ENCODE data around the gene ASMT. TPM values are rescaled to one million over a fixed set of nuclear protein-coding genes. Genes with fewer than 3 reads are reported as not detected.

The ASMT gene
- total and polyA plus RNA-seq, 7 experiments from 2014 or later = 0.32 TPM; not detected in 6

- CTCF ChIA-PET = no interaction called here
- H3K4me3 Mint-ChIP-seq = peak overlapping the region in 9 of 10 donors; percentile 70 to 97 (median 84)
- H3K9me3 ChIP-seq (ENCODE audit: control insufficient read depth in 2 of 3, low read length in 3 of 3) = no peaks in the 10 kb centered on the region
- no peaks in the 10 kb centered on the region for H3K9me3 Mint-ChIP-seq
- H3K4me1 Mint-ChIP-seq = peaks cover 20 to 60% (median 52%) of the 10 kb centered on the region in 7 donors
- intact Hi-C loops (cut with micrococcal nuclease) = loop anchor here (2.0 to 10.0 kb wide), 8 partner anchors 39 to 1273 kb away; partner anchors contain the start of genes DHRSX (in 2 of the 2), ZBED1 (in 2 of the 2), P2RY8 (in 1 of the 2) and PPP2R3B (in 1 of the 2)
- POLR2A ChIA-PET = no interaction called here
- peaks cover 24 to 29% of the 10 kb centered on the region in 2 donors for H3K4me1 ChIP-seq (ENCODE audit: control insufficient read depth in 2 of 2, insufficient read depth in 2 of 2, low read length in 2 of 2)
- peaks cover 0 to 4% (median 0%) of the 10 kb centered on the region in 3 experiments for H3K36me3 ChIP-seq (ENCODE audit: control insufficient read depth in 2 of 3, insufficient read depth in 3 of 3, low read length in 3 of 3)
- DNase-seq (no peak), ATAC-seq (no peak)
- H3K27ac ChIP-seq (ENCODE audit: low read depth, low read length) = peak overlapping the region; percentile 54
- H3K27me3 Mint-ChIP-seq = no peaks in the 10 kb centered on the region
- no peaks in the 10 kb centered on the region for H3K27me3 ChIP-seq (ENCODE audit: control insufficient read depth in 2 of 2, insufficient read depth in 2 of 2, low read length in 2 of 2)
- H3K36me3 Mint-ChIP-seq = peaks cover 0 to 28% (median 8%) of the 10 kb centered on the region in 5 donors
- H3K4me3 ChIP-seq (ENCODE audit: low read length) = peak overlapping the region; percentile 35
- H3K27ac Mint-ChIP-seq = peak overlapping the region in 8 of 9 donors; percentile 0 to 98 (median 72)
These were observed 45.0 kb downstream of the ASMT start for GRCh38 chrX:1659664-1660461.

DNA sequence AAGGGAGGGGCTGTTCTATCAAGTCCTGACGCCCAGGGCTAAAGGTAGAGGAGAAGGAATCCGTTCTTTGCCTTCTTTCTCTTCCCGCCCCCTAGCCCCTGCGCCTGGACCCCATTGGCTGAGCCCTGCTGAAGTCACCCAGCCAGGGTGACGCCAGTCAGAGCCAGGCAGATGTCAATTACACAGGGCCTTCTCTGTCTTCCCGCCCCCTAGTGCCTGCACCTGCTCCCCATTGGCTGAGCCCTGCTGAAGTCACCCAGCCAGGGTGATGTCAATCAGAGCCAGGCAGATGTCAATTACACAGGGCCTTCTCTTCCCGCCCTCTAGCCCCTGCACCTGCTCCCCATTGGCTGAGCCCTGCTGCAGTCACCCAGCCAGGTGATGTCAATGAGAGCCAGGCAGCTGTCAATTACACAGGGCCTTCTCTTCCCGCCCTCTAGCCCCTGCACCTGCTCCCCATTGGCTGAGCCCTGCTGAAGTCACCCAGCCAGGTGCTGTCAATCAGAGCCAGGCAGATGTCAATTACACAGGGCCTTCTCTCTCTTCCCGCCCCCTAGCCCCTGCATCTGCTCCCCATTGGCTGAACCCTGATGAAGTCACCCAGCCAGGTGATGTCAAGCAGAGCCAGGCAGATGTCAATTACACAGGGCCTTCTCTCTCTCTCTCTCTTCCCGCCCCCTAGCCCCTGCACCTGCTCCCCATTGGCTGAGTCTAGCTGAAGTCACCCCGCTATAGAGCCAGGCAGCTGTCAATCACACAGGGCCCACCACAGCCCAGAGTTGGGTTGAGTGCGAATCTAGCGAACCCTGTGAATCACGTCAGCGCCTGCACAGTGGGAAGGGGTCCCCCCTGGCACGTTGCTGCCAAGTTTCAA lies 46.4 kb downstream of the ASMT start:
- ATAC-seq = peak; percentile 88
- DNase-seq = peak in 8 of 9 donors; percentile 55 to 100 (median 93)
- Mint-ChIP-seq H3K4me3 (peak overlapping the region in 9 of 10 donors; percentile 77 to 93 (median 89)), H3K27me3 (no peaks in the 10 kb centered on the region), H3K27ac (peak overlapping the region in 8 of 9 donors; percentile 58 to 99 (median 94)), H3K4me1 (peaks cover 20 to 66% (median 62%) of the 10 kb centered on the region in 7 donors), H3K9me3 (peaks cover 0 to 3% (median 0%) of the 10 kb centered on the region in 11 donors), H3K36me3 (peaks cover 0 to 36% (median 19%) of the 10 kb centered on the region in 5 donors)
- CTCF ChIA-PET = no interaction called here
- peak overlapping the region; percentile 56 for H3K4me3 ChIP-seq (ENCODE audit: low read length)
- POLR2A ChIA-PET = no interaction called here
- H3K27ac ChIP-seq (ENCODE audit: low read depth, low read length) = peak overlapping the region; percentile 84
- intact Hi-C loops (cut with micrococcal nuclease) = loop anchor here (1.0 to 5.0 kb wide), 15 partner anchors 21 to 1343 kb away; partner anchors contain the start of genes AKAP17A (in 2 of the 2), CD99 (in 2 of the 2), DHRSX (in 2 of the 2) and ZBED1 (in 2 of the 2)
- peaks cover 0 to 10% (median 0%) of the 10 kb centered on the region in 3 experiments for H3K36me3 ChIP-seq (ENCODE audit: control insufficient read depth in 2 of 3, insufficient read depth in 3 of 3, low read length in 3 of 3)
- no peaks in the 10 kb centered on the region for H3K9me3 ChIP-seq (ENCODE audit: control insufficient read depth in 2 of 3, low read length in 3 of 3)
- peaks cover 24 to 29% of the 10 kb centered on the region in 2 donors for H3K4me1 ChIP-seq (ENCODE audit: control insufficient read depth in 2 of 2, insufficient read depth in 2 of 2, low read length in 2 of 2)
- no peaks in the 10 kb centered on the region for H3K27me3 ChIP-seq (ENCODE audit: control insufficient read depth in 2 of 2, insufficient read depth in 2 of 2, low read length in 2 of 2)

DNA sequence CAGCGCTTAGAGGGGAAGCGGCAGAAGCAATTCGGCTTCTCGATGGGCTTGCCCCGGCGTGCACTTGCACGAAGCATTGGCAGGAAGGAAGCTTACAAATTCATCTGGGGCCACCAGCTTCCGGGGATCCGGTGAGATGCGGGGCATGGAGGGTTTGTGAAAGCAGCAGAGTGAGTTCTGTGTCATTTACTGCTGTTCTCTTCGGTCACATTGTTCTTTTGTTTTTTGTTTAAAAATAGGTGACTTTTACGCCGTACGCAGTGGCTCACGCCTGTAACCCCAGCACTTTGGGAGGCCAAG lies 47.0 kb downstream of the ASMT start:
- H3K9me3 Mint-ChIP-seq = peaks cover 0 to 3% (median 0%) of the 10 kb centered on the region in 11 donors
- H3K36me3 Mint-ChIP-seq = peaks cover under 1 to 41% (median 25%) of the 10 kb centered on the region in 5 donors
- intact Hi-C loops (cut with micrococcal nuclease) = loop anchor here (1.0 to 5.0 kb wide), 15 partner anchors 20 to 1344 kb away; partner anchors contain the start of genes AKAP17A (in 2 of the 2), CD99 (in 2 of the 2), DHRSX (in 2 of the 2) and ZBED1 (in 2 of the 2)
- ChIA-PET CTCF (no interaction called here), POLR2A (no interaction called here)
- Histone ChIP-seq H3K4me3 (ENCODE audit: low read length) (peak overlapping the region; percentile 56), H3K27me3 (ENCODE audit: control insufficient read depth in 2 of 2, insufficient read depth in 2 of 2, low read length in 2 of 2) (no peaks in the 10 kb centered on the region), H3K27ac (ENCODE audit: low read depth, low read length) (peak overlapping the region; percentile 84), H3K9me3 (ENCODE audit: control insufficient read depth in 2 of 3, low read length in 3 of 3) (no peaks in the 10 kb centered on the region), H3K4me1 (ENCODE audit: control insufficient read depth in 2 of 2, insufficient read depth in 2 of 2, low read length in 2 of 2) (peaks cover 21 to 24% of the 10 kb centered on the region in 2 donors), H3K36me3 (ENCODE audit: control insufficient read depth in 2 of 3, insufficient read depth in 3 of 3, low read length in 3 of 3) (peaks cover 0 to 10% (median 0%) of the 10 kb centered on the region in 3 experiments)
- no peak for ATAC-seq
- no peaks in the 10 kb centered on the region for H3K27me3 Mint-ChIP-seq
- H3K4me3 Mint-ChIP-seq = peak overlapping the region in 9 of 10 donors; percentile 77 to 93 (median 89)
- H3K27ac Mint-ChIP-seq = peak overlapping the region in 7 of 9 donors; percentile 89 to 99 (median 96)
- DNase-seq = no peak
- H3K4me1 Mint-ChIP-seq = peaks cover 20 to 72% (median 67%) of the 10 kb centered on the region in 7 donors

GRCh38 chrX:1667566-1667965 lies 52.7 kb downstream of the ASMT start:
- POLR2A ChIA-PET = no interaction called here
- CTCF ChIA-PET = no interaction called here
- Mint-ChIP-seq H3K27ac (peak overlapping the region in 3 of 9 donors; percentile 18 to 57 (median 45)), H3K36me3 (peaks cover 14 to 53% (median 42%) of the 10 kb centered on the region in 5 donors), H3K4me3 (peak overlapping the region in 4 of 10 donors; percentile 19 to 50 (median 36)), H3K27me3 (no peaks in the 10 kb centered on the region), H3K9me3 (peaks cover 0 to 3% (median 0%) of the 10 kb centered on the region in 11 donors), H3K4me1 (peaks cover 6 to 57% (median 39%) of the 10 kb centered on the region in 7 donors)
- no peak overlapping the region for H3K4me3 ChIP-seq (ENCODE audit: low read length)
- DNase-seq (no peak), ATAC-seq (no peak)
- no peak overlapping the region for H3K27ac ChIP-seq (ENCODE audit: low read depth, low read length)
- peaks cover 0 to 20% (median 0%) of the 10 kb centered on the region in 3 experiments for H3K36me3 ChIP-seq (ENCODE audit: control insufficient read depth in 2 of 3, insufficient read depth in 3 of 3, low read length in 3 of 3)
- intact Hi-C loops (cut with micrococcal nuclease) = no loop called here
- H3K4me1 ChIP-seq (ENCODE audit: control insufficient read depth in 2 of 2, insufficient read depth in 2 of 2, low read length in 2 of 2) = peaks cover 3 to 5% of the 10 kb centered on the region in 2 donors
- no peaks in the 10 kb centered on the region for H3K27me3 ChIP-seq (ENCODE audit: control insufficient read depth in 2 of 2, insufficient read depth in 2 of 2, low read length in 2 of 2)
- no peaks in the 10 kb centered on the region for H3K9me3 ChIP-seq (ENCODE audit: control insufficient read depth in 2 of 3, low read length in 3 of 3)

- no peak overlapping the region for H3K27ac ChIP-seq (ENCODE audit: low read depth, low read length)
- H3K27me3 ChIP-seq (ENCODE audit: control insufficient read depth in 2 of 2, insufficient read depth in 2 of 2, low read length in 2 of 2) = no peaks in the 10 kb centered on the region
- ChIA-PET CTCF (no interaction called here), POLR2A (no interaction called here)
- peaks cover 4 to 18% (median 13%) of the 10 kb centered on the region in 5 donors for H3K36me3 Mint-ChIP-seq
- no peaks in the 10 kb centered on the region for H3K9me3 Mint-ChIP-seq
- no peaks in the 10 kb centered on the region for H3K4me1 ChIP-seq (ENCODE audit: control insufficient read depth in 2 of 2, insufficient read depth in 2 of 2, low read length in 2 of 2)
- no peaks in the 10 kb centered on the region for H3K9me3 ChIP-seq (ENCODE audit: control insufficient read depth in 2 of 3, low read length in 3 of 3)
- H3K36me3 ChIP-seq (ENCODE audit: control insufficient read depth in 2 of 3, insufficient read depth in 3 of 3, low read length in 3 of 3) = peaks cover 0 to 5% (median 0%) of the 10 kb centered on the region in 3 experiments
- DNase-seq = peak in 7 of 9 donors; percentile 20 to 49 (median 44)
- no peak overlapping the region for H3K4me3 ChIP-seq (ENCODE audit: low read length)
- no peak overlapping the region for H3K4me3 Mint-ChIP-seq
- H3K4me1 Mint-ChIP-seq = peaks cover 0 to 23% (median 4%) of the 10 kb centered on the region in 7 donors
- intact Hi-C loops (cut with micrococcal nuclease) = loop anchor here in 1 of 2 donors (1.0 kb wide), 1 partner anchor 920 kb away; no protein-coding TSS in a partner anchor
- ATAC-seq = peak; percentile 48
- peak overlapping the region in 1 of 9 donors; percentile 7 for H3K27ac Mint-ChIP-seq
- no peaks in the 10 kb centered on the region for H3K27me3 Mint-ChIP-seq
These were observed 58.5 kb downstream of the ASMT start for GRCh38 chrX:1673337-1673736.

DNA sequence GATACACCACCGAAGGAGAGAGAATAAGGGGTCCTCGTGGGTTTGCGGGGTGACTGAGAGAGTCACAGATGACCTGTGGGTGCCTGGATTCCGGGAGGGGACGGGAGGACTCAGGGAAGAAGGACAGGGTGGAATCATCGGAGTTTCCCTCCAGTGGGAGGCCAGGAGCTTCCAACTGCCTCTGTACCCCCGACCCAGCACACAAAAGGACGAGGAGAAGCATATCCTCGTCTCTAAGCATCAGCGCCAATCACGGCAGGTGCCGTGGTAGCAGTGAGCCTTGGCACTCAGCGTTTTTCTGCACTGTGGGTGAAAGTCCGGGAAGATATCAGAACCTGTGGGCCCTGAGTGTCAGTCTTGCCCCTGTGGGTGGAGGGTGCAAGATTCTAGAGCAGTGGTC lies 62.0 kb downstream of the ASMT start:
- intact Hi-C loops (cut with micrococcal nuclease) = no loop called here
- peaks cover 3 to 29% (median 14%) of the 10 kb centered on the region in 7 donors for H3K4me1 Mint-ChIP-seq
- POLR2A ChIA-PET = no interaction called here
- CTCF ChIA-PET = no interaction called here
- Histone ChIP-seq H3K36me3 (ENCODE audit: control insufficient read depth in 2 of 3, insufficient read depth in 3 of 3, low read length in 3 of 3) (no peaks in the 10 kb centered on the region), H3K27ac (ENCODE audit: low read depth, low read length) (no peak overlapping the region), H3K27me3 (ENCODE audit: control insufficient read depth in 2 of 2, insufficient read depth in 2 of 2, low read length in 2 of 2) (no peaks in the 10 kb centered on the region), H3K9me3 (ENCODE audit: control insufficient read depth in 2 of 3, low read length in 3 of 3) (no peaks in the 10 kb centered on the region), H3K4me3 (ENCODE audit: low read length) (no peak overlapping the region), H3K4me1 (ENCODE audit: control insufficient read depth in 2 of 2, insufficient read depth in 2 of 2, low read length in 2 of 2) (no peaks in the 10 kb centered on the region)
- no peak for ATAC-seq
- H3K36me3 Mint-ChIP-seq = peaks cover 0 to 20% (median 7%) of the 10 kb centered on the region in 5 donors
- DNase-seq = no peak
- no peaks in the 10 kb centered on the region for H3K27me3 Mint-ChIP-seq
- peak overlapping the region in 1 of 9 donors; percentile 61 for H3K27ac Mint-ChIP-seq
- peaks cover 0 to 7% (median 0%) of the 10 kb centered on the region in 11 donors for H3K9me3 Mint-ChIP-seq
- H3K4me3 Mint-ChIP-seq = no peak overlapping the region
